ENCODE results near the gene SUN1.

GRCh38 chr7:892648-893593 lies 60.6 kb downstream of the SUN1 start:
- TF ChIP-seq CTCF (IDR thresholded peaks at IDR 0.05; ENCODE audit: low read depth, low read length) = no peak
- no peak for TF ChIP-seq EZH2phosphoT487 (IDR thresholded peaks at IDR 0.05; ENCODE audit: low read depth)

All from OCI-LY3 (cell line).